Stimulated activated CD8-positive, alpha-beta memory T cell treated with anti-CD3 and anti-CD28 coated beads, Interleukin-4, amount 100 ng/mL, for 48 hours (primary cell): Measurements from ENCODE around the gene CST3.
"Not testable (repeated sequence)": the region's sequence is repeated elsewhere in the genome, so short reads cannot be mapped to it uniquely, and the experiment has no call there.

Experiments used
- DNase-seq: peaks from one replicate; pipeline ENCODE4 v3.0.0-alpha.2; 2020

The CST3 gene

GRCh38 chr20:23661002-23661429 lies 23.3 kb upstream of the CST3 start:
- DNase-seq, result no peak

- DNase-seq, result no peak
Measured at GRCh38 chr20:23659989-23660837, 22.5 kb upstream of the CST3 start.

- not testable (repeated sequence) for DNase-seq
Measured at GRCh38 chr20:23659610-23659988, 21.8 kb upstream of the CST3 start.

- DNase-seq, result no peak
Measured at GRCh38 chr20:23658989-23659609, 21.3 kb upstream of the CST3 start.

- no peak for DNase-seq
Measured at GRCh38 chr20:23658336-23658735, 20.6 kb upstream of the CST3 start.

- no peak for DNase-seq
Measured at GRCh38 chr20:23657202-23657601, 19.4 kb upstream of the CST3 start.

GRCh38 chr20:23656372-23656771 lies 18.6 kb upstream of the CST3 start:
- DNase-seq, result no peak

- no peak for DNase-seq
Measured at GRCh38 chr20:23655491-23656211, 17.9 kb upstream of the CST3 start.

GRCh38 chr20:23654717-23655116 lies 17.0 kb upstream of the CST3 start:
- no peak for DNase-seq

- DNase-seq, result no peak
Measured at GRCh38 chr20:23654000-23654399, 16.2 kb upstream of the CST3 start.

GRCh38 chr20:23653400-23653938 lies 15.7 kb upstream of the CST3 start:
- DNase-seq, result no peak

GRCh38 chr20:23652926-23653325 lies 15.2 kb upstream of the CST3 start:
- no peak for DNase-seq

GRCh38 chr20:23652371-23652770 lies 14.6 kb upstream of the CST3 start:
- no peak for DNase-seq

GRCh38 chr20:23651117-23651516 lies 13.4 kb upstream of the CST3 start:
- DNase-seq, result no peak

GRCh38 chr20:23649830-23650417 lies 12.2 kb upstream of the CST3 start:
- DNase-seq, result no peak

GRCh38 chr20:23649242-23649641 lies 11.5 kb upstream of the CST3 start:
- no peak for DNase-seq

GRCh38 chr20:23647346-23647745 lies 9.6 kb upstream of the CST3 start:
- no peak for DNase-seq

- DNase-seq, result no peak
Measured at GRCh38 chr20:23646106-23646873, 8.5 kb upstream of the CST3 start.

GRCh38 chr20:23645575-23645974 lies 7.8 kb upstream of the CST3 start:
- DNase-seq, result no peak

GRCh38 chr20:23644164-23644563 lies 6.4 kb upstream of the CST3 start:
- no peak for DNase-seq

GRCh38 chr20:23643659-23644058 lies 5.9 kb upstream of the CST3 start:
- DNase-seq, result no peak
